ENCODE measurements around the gene PCDH17.

DNA sequence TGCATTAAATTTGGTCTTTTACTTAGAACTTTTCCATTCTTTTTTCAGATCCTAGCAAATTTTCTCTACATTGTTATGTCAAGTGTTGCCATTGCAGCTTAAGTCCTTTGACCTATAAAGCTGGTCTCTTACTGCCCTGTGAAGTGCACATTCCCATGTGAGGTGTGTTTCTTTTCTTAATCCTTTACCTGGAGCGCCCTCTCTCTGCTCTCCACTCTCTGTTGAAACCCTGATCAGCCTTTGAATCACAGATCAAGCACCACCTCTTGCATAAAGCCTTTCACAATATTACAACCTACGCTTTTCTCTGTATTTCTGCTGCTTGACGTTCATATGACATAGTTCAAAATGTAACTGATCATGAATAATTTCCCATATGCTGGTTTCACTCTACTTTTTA is 84.8 kb downstream of the PCDH17 start:
- TF ChIP-seq, protein P1, sequence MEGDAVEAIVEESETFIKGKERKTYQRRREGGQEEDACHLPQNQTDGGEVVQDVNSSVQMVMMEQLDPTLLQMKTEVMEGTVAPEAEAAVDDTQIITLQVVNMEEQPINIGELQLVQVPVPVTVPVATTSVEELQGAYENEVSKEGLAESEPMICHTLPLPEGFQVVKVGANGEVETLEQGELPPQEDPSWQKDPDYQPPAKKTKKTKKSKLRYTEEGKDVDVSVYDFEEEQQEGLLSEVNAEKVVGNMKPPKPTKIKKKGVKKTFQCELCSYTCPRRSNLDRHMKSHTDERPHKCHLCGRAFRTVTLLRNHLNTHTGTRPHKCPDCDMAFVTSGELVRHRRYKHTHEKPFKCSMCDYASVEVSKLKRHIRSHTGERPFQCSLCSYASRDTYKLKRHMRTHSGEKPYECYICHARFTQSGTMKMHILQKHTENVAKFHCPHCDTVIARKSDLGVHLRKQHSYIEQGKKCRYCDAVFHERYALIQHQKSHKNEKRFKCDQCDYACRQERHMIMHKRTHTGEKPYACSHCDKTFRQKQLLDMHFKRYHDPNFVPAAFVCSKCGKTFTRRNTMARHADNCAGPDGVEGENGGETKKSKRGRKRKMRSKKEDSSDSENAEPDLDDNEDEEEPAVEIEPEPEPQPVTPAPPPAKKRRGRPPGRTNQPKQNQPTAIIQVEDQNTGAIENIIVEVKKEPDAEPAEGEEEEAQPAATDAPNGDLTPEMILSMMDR (tag by site-specific recombination; IDR thresholded peaks at IDR 0.05) = no peak
- TF ChIP-seq, protein P2, sequence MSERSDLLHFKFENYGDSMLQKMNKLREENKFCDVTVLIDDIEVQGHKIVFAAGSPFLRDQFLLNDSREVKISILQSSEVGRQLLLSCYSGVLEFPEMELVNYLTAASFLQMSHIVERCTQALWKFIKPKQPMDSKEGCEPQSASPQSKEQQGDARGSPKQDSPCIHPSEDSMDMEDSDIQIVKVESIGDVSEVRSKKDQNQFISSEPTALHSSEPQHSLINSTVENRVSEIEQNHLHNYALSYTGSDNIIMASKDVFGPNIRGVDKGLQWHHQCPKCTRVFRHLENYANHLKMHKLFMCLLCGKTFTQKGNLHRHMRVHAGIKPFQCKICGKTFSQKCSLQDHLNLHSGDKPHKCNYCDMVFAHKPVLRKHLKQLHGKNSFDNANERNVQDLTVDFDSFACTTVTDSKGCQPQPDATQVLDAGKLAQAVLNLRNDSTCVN (tag by site-specific recombination; optimal IDR thresholded peaks at IDR 0.05) = no peak
- TF ChIP-seq ZNF24 (tag by site-specific recombination; IDR thresholded peaks at IDR 0.05) = no peak
- TF ChIP-seq, protein P3, sequence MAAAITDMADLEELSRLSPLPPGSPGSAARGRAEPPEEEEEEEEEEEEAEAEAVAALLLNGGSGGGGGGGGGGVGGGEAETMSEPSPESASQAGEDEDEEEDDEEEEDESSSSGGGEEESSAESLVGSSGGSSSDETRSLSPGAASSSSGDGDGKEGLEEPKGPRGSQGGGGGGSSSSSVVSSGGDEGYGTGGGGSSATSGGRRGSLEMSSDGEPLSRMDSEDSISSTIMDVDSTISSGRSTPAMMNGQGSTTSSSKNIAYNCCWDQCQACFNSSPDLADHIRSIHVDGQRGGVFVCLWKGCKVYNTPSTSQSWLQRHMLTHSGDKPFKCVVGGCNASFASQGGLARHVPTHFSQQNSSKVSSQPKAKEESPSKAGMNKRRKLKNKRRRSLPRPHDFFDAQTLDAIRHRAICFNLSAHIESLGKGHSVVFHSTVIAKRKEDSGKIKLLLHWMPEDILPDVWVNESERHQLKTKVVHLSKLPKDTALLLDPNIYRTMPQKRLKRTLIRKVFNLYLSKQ (tag by site-specific recombination; IDR thresholded peaks at IDR 0.05; ENCODE audit: borderline replicate concordance) = no peak
- TF ChIP-seq, protein P4, sequence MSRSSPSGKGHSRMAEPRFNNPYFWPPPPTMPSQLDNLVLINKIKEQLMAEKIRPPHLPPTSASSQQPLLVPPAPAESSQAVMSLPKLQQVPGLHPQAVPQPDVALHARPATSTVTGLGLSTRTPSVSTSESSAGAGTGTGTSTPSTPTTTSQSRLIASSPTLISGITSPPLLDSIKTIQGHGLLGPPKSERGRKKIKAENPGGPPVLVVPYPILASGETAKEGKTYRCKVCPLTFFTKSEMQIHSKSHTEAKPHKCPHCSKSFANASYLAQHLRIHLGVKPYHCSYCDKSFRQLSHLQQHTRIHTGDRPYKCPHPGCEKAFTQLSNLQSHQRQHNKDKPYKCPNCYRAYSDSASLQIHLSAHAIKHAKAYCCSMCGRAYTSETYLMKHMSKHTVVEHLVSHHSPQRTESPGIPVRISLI (tag by site-specific recombination; IDR thresholded peaks at IDR 0.05) = no peak
- TF ChIP-seq ZNF785 (tag by site-specific recombination; IDR thresholded peaks at IDR 0.05) = no peak
- no peak for TF ChIP-seq ZNF121 (tag by site-specific recombination; IDR thresholded peaks at IDR 0.05)
- no peak for TF ChIP-seq ZNF146 (tag by site-specific recombination; IDR thresholded peaks at IDR 0.05)
- TF ChIP-seq, protein P5, sequence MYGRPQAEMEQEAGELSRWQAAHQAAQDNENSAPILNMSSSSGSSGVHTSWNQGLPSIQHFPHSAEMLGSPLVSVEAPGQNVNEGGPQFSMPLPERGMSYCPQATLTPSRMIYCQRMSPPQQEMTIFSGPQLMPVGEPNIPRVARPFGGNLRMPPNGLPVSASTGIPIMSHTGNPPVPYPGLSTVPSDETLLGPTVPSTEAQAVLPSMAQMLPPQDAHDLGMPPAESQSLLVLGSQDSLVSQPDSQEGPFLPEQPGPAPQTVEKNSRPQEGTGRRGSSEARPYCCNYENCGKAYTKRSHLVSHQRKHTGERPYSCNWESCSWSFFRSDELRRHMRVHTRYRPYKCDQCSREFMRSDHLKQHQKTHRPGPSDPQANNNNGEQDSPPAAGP (tag by site-specific recombination; IDR thresholded peaks at IDR 0.05) = no peak

Data from HEK293 (cell line).